ENCODE results near the gene ROR1.

ROR1 gene

DNA sequence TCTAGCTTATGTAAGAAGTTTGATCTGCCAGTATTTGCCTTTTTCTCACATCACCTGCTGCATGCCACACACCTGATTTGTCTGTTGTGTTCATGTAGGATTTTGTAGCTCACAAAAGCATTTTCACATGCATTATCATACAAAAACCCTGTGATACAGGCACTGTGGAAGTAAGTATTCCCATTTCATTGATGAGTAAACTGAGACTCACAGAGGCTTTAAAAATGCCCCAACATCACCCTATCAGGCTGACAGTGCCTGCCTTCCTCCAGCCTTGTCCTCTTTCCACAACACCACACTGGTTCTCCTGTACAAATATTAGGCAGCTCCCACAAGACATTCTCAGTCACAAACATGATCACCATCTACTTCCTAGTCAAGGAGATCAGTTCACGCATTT is 343.7 kb downstream of the ROR1 start:
- no peak for DNase-seq

GRCh38 chr1:64121766-64122385 is 348.1 kb downstream of the ROR1 start:
- DNase-seq = no peak

- DNase-seq = no peak
Measured at GRCh38 chr1:64122588-64122987, 348.8 kb downstream of the ROR1 start.

DNA sequence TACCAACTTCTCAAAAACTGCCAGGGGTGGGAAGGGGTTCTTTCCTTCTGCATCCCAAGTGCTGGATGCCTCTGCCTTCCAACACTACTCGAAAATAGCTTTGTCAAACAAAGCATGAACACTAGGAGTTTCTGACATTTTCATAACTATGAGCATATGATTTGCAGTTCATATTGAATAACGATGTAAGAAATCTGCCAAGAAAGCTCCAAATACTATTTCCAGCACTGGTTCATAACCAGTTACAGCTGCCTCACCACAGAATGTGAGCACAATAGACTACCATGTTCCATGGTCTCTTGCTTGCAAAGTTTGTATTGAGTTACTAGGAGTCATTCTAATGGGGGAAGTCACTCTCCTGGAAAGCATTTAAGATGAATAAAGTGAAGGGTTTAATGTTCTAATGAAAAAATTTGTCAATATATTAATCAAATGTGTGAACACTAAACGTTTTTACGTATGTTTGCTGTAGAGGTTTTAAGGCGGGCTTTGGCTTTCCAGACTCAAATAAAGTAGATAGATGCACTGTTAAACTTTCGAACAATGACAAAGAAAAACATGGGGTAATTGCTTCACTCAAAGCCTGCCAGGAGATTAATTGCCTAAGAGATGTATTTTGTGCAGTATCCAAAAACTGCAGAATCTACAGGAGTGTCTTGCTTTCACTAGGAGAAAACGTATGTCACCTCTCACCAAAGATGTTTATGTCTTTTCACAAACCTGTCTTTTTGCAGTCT is 351.1 kb downstream of the ROR1 start:
- no peak for DNase-seq

DNA sequence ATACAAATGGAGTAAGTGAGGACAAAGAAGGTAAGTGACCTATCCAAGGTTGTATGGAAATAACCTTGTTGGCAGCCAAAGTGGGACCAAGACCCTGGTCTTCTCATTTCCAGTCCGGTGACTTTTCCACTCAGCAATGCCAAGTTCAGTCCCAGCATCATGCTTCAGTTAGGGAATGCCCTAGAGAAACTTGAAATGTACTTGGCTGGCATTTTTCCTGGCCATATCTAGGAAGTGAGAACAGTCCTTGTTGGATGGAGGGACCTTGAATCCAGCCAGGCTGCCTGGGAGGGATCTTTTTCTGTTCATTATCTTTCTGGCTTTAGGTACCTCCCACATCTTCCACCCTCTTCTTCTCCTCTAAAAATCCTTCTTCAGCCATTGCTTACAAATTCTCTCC is 352.8 kb downstream of the ROR1 start:
- no peak for DNase-seq

DNA sequence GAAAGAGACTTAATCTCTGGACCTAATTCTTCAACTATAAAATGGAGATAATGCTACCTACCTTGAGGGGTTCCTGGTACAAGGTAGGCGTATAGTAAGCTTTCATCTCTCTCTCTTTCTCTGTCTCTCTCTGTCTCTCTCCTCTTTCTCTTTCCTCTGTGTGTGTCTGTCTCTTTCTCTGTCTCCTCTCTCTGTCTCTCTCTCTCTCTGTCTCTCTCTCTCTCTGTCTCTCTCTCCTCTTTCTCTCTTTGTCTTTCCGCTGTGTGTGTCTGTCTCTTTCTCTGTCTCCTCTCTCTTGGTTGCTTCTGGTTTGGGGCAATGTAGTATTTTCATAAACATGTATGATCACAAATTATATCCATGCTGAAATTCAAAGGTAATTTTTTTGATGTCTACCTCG is 353.5 kb downstream of the ROR1 start:
- DNase-seq = no peak

DNA sequence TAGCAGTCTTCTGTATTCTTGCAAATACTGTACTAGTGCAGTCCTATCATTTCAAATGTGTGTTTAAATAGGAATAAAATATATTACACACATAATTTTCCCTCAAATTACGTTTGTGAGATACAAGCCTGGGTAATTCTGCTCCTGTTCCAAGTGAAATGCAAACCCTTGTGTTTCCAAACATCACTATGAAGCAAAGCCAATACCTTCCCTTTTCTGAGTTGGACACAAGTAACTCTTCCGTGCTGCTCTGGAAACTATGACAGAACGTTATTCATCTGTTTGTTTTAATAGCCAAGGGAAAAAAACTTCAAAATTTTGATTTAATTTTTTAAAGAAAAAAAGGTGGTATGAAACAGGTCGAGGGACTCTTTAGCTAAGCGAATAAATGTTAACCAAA is 355.9 kb downstream of the ROR1 start:
- no peak for DNase-seq

DNA sequence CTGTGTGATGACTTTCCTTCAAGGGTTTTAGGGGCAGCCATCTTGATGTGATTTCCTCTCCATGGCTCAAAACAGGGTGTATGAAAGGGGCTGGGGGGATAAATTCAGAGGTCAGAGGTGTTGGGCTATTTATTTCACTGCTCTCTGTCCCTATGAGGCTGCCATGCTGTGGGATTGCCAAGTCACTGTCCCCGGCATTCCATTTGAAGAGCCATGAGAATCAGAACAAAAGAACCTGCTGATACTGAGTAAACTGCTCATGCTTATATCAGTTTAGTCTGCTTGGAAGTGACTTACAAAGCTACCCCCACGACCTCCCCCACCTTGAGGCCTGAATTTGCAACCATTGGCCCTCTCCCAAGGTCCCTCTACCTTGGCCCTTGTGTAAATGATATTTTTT is 357.3 kb downstream of the ROR1 start:
- no peak for DNase-seq

DNA sequence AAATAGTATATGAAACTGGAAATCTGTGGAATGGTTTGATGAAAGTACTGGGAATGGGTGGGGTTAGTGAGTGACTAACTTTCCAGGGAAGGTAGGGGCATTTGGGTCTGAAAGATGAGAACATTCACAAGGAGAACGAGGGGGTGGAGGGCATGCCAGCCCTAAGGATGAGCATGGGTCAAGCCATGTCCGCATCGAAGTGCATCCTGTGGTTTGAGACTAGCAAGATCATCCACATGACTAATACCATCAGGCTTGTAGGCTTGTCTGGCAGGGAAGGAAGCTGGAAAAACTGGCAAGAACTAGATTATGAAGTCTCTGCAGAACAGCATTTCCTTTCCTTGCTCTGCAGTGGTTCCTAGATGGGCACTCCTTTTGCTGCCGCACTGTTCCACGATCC is 359.2 kb downstream of the ROR1 start:
- DNase-seq = no peak

DNA sequence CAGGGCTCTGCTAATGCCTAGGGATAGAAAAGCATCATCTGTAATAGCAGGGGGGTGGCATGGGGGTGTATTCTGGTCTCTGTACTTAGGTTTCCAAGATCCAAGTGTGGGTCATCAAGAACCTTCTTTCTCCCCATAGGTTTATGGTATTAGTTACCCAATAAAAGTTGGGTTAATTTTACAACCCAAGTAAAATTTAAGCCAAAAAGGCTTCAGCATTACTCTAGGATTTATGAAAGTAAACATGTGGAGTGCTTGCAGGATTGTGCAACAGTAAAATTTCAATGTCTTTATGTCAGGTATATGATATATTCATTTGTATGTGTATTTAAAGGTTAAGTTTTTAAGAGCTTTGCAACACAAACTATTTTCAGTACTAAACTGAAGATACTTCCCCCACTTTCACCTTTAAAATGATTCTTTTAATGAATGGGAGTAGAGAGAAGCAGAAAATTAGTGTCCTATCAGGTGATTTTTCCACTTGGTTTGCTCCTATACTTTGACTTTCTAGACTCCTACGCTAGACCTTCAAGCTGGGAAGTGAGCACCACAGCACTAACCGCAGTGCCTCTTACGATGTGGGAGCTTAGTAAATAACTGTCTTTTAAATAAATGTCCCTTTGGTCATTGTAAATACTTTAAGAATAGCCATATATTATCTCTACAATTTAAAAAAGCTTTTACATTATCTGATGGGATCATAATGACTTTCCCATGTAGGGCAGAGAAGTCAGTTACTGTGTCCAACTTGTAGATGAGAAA is 361.8 kb downstream of the ROR1 start:
- DNase-seq = no peak

DNA sequence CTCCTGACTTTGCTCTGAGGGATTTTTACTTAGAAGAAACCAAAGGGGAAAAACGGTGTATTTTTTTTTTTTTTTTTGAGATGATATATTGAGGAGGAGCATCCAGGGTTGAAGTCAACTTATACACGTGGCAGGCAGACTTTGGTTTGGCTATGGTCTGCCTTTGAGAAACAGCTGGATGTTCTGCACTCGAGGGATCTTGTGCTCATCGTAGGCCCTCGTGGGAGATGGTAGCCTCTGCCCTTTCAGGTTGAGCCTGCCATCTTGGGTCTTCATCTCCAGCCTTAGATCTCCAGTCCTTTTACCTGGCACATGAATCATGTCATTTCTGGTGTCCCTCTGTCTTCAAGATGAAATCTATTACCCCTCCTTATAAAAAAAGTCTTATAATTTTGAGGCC is 362.5 kb downstream of the ROR1 start:
- DNase-seq = no peak

DNA sequence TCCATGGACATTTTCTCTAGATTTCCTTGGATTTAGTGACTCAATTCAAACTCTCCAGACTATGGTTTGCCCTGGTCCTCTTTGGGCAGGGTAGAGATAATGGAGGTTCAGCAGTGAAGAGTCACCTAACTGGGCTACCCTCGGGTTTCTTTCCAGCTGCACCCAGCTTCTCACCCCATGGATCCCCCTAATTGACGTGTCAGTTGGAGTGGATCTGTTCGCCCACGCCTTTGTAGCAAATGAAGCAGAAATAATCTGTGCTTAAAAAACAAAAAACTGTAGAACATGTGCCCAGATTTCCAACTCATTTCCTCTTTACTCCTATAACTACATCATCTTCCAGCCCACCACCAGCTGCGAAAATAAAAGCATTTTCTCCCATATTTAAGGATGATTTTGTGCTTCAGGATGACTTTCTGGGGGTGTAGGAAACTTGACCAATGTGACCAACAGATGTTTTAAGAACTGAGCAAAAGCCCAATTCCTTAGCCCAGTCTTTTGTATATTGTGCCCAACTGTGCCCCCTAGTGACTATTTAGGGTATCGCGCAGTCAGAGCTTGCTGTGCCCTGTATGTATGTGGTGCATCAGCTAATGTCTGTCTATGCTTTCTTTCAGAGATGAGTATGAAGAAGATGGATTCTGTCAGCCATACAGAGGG is 363.1 kb downstream of the ROR1 start:
- DNase-seq = peak; percentile 21

GRCh38 chr1:64137412-64137803 is 363.6 kb downstream of the ROR1 start:
- DNase-seq = no peak

GRCh38 chr1:64139877-64140276 is 366.1 kb downstream of the ROR1 start:
- DNase-seq = no peak

DNA sequence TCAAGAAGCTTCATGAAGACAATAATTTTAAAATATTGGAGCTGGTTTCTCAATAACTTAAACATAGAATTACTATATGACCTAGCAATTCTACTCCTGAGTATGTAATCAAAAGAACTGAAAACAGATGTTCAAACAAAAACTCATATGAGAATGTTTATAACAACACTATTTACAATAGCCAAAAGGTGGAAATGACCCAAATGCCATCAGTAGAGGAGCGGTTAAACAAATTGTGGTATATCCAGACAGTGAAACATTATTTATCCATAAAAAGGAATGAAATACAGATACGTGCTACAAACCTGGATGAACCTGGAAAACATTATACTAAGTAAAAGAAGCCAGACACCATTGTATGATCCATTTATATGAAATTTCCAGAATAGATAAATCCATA is 366.8 kb downstream of the ROR1 start:
- DNase-seq = no peak

- DNase-seq = no peak
Measured at GRCh38 chr1:64147045-64147724, 373.4 kb downstream of the ROR1 start.

GRCh38 chr1:64147759-64148158 is 373.9 kb downstream of the ROR1 start:
- no peak for DNase-seq

DNA sequence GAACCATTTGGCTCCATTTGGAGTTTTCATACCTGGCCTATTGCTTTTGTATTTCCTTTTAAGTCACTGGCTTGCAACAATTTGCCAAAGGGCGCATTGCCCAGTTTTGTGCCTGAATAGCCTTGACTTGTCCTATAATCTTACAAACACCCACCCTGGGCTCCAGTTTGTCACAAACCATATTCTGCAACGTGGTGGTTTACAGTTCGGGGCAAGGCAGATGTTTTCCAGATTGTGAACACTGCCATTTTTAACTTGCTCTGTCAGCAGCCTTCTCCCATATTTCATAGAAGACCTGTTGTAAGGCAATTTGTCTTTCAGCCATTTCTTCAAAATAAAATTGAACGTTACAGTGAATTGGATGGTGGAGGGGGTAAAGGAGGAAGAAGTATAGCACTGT is 376.4 kb downstream of the ROR1 start:
- DNase-seq = no peak

- DNase-seq = no peak
Measured at GRCh38 chr1:64150729-64151230, 377.0 kb downstream of the ROR1 start.

DNA sequence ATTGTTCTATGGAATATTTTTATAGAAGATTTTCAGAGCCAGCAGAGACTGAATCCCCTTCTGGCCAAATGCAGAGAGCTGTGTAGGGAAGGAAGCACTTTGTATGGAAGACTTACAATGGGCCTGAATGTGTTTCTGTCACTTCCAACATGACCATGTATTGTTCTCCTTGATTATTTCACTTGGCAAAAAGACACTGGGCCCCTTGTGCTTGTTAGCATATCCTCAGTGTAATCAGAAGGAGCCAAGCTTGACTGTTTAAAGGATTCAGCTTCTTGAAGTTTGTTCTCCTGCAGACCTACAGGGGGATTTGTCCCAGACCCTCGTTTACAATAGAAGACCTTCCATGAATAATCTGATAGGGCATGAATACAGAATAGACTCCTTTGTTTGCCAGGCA is 381.5 kb downstream of the ROR1 start:
- DNase-seq = no peak

- no peak for DNase-seq
Measured at GRCh38 chr1:64161357-64161941, 387.6 kb downstream of the ROR1 start.

DNA sequence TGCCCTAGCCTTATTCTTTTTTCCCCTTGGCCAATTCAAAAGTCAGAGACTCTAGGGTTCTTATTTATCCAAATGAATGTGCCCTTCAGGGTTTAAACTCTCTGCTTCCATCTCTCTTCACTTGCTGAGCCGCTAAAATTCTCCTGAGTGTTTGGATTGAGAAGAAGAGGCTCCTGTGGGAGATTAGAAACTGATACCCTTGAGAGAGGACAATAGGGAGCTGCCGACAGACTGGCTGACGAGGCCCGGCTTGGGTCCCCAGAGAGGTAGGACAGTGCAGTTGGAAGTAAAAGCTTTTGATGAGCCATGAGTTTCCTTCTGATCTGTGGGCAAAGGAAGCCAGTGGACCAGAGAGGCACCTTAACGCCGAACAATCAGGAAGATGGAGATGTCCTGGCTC is 388.3 kb downstream of the ROR1 start:
- DNase-seq = no peak

GRCh38 chr1:64162804-64163203 is 389.0 kb downstream of the ROR1 start:
- no peak for DNase-seq
